ENCODE results near the gene GANC.

DNA sequence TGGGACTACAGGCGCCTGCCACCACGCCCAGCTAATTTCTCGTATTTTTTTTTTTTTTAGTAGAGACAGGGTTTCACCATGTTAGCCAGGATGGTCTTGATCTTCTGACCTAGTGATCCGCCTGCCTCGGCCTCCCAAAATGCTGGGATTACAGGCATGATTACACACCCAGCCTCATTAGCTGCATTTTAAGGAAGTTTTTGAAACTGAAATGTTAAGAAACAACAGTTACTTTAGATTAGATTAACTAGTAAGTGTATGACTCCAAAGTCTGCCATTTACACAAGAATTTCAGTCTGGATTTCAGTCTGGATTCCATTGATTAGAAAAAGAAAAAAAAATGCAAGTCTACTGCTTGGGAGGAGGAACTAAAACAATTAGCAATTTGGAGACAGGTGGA is 40.4 kb upstream of the GANC start:
- TF ChIP-seq CTCF (IDR thresholded peaks at IDR 0.05) (no peak), POLR2A (IDR thresholded peaks at IDR 0.05) (no peak), EP300 (IDR thresholded peaks at IDR 0.05) (no peak)
